SIG-M5 treated with dmso at 0.1 percent for 504 hours (cell line): Measurements from ENCODE around the gene OR2T27.
"Not testable (repeated sequence)": the region's sequence is repeated elsewhere in the genome, so short reads cannot be mapped to it uniquely, and the experiment has no call there.

Experiments
- DNase-seq: peaks from one replicate; lab custom pipeline; 2025; ENCODE audit not compliant: unreplicated experiment; lab: John Stamatoyannopoulos, UW

OR2T27 gene

GRCh38 chr1:248655354-248655753 lies at the start of gene OR2T27:
TSS of gene OR2T27 (minus strand) at chr1:248655528. CDS start at chr1:248650884, 4,644 bp downstream.
- not testable (repeated sequence) for DNase-seq

- no peak for DNase-seq
Observed at GRCh38 chr1:248704606-248705005, 49.3 kb upstream of the OR2T27 start.

DNA sequence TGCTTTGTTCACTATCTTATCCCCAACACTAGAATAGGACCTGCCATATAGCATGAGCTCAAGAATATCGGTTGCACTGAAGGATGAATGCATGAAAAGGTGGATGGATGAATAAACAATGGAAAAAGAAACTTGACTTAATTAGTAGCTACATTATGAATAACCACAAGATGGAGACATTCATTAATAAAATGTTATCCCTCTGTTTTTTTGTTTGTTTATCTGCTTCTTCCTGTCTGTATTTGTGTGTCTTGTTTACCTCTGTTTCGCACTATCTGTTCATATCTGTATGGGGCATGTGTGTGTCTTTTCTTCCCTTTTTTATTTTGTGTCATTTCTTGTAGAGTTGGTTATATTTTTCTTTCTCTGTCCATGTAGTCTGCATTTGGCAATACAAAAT lies 48.3 kb upstream of the OR2T27 start:
- DNase-seq: no peak

DNA sequence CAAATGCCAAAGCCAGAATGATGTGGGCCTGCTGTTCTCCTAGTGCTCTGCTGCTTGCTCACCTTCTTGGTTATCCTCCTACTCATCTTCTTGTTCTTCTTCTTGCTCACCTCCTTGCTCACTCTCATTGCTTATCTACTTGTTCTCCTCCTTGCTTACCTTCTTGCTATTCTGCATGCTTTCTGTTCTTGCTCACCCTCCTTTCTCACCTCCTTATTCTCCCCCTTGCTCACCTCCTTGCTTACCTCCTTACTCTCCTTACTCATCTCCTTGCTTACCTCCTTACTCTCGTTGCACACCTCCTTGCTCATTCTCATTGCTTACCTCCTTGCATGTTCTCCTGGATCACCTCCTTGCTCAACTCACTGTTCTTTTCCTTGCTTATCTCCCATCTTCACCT lies 47.4 kb upstream of the OR2T27 start, which contains the start of gene OR14I1:
Gene OR14I1, minus strand, starts transcription at position 53 of the 400 bp plus-strand sequence.
- no peak for DNase-seq

DNA sequence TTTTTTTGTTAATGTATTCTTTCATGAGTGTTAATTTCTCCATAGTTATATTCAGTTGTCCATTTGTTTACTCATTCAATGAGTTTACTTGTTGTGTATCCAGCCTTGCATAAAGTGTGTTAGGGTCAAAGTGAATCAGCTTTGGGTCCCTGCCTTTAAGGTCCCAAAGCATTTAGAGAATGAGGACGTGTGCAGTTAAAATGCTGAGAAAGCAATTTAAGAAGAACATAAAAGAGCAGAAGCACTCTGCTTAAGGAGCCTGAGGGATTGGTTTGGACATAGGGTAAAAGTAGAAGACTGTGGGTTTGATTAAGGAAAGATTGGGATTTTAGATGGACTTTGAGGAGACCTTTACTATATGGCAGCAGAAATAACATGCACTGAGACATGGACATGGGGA lies 43.8 kb upstream of the OR2T27 start:
- no peak for DNase-seq

DNA sequence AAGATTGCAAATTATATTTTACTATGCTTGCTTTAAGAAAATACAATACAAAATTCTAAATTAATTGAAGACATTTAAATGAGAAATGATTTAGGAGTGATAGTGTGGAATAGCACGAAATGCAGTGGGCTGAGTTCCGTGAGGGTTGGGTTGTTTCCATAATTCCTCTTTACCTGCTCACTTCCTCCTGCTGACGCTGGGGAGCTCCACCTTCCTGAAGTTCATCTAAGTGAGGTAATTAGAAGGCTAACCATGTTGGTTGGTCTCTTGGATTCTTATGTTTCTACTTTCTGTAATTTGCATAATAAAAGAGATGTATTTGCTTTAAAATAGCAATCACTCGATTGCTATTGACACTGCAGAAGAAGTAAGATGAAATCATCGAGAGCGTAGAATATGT lies 42.6 kb upstream of the OR2T27 start:
- DNase-seq: no peak

DNA sequence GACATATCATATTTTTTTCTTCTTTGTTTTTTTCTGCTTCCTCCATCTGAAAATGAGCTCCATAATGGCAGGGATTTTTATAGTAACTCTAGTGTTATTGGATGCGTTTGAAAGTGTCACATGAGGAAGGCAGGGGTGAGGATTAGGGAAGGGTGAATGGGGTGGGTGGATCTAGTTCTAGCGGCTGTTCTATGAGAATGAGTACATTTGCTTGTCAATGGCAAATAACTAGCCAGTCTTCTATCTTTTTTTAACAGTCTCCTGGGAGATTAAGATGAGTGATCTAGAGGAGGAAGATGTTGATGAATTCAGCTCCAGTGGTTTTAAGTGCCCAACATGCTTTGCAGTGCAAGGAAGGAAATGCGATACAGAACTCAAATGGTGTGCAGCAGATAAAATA lies 41.4 kb upstream of the OR2T27 start:
- no peak for DNase-seq

GRCh38 chr1:248696261-248696660 lies 40.9 kb upstream of the OR2T27 start:
- peak; percentile 74 for DNase-seq

DNA sequence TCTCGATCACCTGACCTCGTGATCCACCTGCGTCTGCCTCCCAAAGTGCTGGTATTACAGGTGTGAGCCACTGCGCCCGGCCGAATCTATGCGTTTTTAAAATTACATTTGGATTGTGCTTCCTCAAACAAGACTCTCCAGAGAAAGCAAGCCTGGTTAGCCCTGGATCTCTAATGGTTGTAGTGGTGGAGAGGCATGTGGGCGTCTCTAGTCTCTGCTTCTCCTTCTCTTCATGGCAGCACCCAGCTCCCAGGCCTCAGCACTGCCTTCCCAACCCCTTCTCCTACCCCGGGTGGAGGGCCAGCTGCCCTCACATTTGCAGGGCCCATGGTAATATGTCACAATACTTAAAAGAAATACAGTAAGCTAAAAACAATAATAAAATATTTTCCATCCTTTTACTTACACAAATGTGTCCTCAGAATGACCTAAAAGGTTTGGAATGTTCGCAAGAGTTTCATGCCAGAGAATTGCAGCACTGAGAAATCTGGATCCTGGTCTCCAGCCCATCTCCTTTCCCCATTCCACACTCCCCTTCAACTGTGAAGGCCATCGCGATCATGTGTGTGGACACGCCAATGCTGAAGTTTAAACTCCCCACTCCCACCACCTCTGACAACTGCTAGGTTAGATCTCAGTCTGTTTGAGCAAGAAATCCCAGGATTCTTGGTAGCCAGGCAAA lies 40.3 kb upstream of the OR2T27 start:
- no peak for DNase-seq

DNA sequence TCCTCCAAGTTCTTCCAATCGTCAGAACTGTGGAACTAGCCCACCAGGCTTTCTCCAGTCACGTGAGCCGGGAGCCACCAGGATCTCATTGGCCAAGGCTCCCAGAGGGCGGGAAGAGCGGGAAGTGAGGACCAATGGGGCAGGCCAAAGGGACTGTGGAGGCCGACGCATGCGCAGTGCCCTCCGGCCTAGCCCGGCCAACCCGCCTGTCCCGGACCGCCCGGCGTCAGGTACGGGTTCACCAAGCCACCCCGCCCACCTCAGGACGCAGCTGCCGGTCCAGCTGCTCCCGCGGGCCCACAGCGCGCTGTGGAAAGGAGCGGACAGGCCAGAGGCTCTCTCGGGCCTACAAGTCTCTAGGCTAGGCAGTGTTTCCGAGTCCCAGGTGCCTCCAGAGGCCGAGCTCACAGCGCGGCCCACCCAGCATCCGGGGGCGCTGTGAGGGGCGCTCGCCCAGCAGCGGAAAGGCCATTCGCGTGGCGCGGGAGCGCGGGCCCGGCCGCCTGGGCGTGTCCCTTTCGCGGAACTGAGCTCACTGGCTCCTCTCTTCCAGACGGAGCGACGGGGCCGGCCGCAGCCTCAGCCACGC lies 36.3 kb upstream of the OR2T27 start:
- DNase-seq: no peak

GRCh38 chr1:248688527-248689298 lies 33.4 kb upstream of the OR2T27 start:
- no peak for DNase-seq

DNA sequence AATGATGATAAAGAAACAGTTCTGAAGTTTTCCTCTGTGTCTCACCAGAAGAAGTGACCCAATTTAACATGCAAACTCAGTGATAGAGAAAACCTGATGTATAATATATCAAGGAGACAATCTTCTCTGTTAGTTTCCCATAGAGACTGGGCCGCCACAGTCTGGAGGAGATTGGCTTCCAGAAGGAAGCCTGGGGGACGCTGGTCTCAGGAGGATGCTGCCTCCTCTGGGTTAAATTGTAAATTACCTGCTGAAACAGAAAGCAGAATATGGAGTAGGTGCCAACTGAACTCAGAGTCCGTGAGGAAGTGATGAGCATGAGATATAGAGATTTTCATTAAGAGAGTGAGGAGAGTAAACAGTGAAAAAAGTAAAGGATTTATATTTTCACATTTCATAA lies 31.5 kb upstream of the OR2T27 start:
- DNase-seq: peak; percentile 35

- DNase-seq: no peak
Observed at GRCh38 chr1:248681651-248682050, 26.3 kb upstream of the OR2T27 start.

GRCh38 chr1:248670003-248670402 lies 14.7 kb upstream of the OR2T27 start:
- no peak for DNase-seq

GRCh38 chr1:248663453-248664328 lies 8.4 kb upstream of the OR2T27 start:
- not testable (repeated sequence) for DNase-seq

DNA sequence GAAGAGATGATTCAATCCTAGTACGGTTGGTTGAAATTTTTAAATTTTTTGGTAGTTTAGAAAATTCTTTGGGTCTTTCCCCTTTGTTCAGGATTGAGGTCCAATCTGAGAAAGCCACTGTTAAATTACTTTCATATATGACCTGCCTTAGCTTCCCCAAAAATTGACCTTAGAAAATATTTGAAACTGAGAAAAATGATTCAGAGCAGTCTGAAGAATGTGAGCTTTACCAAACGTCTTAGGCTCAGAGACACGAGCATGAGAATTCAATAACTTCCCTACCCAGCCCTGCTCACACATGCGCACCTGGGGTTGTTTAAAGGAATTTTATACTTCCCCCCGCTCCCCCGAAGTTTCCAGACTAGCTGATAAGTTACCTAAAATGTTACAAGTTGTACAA lies 1.5 kb upstream of the OR2T27 start:
- not testable (repeated sequence) for DNase-seq

DNA sequence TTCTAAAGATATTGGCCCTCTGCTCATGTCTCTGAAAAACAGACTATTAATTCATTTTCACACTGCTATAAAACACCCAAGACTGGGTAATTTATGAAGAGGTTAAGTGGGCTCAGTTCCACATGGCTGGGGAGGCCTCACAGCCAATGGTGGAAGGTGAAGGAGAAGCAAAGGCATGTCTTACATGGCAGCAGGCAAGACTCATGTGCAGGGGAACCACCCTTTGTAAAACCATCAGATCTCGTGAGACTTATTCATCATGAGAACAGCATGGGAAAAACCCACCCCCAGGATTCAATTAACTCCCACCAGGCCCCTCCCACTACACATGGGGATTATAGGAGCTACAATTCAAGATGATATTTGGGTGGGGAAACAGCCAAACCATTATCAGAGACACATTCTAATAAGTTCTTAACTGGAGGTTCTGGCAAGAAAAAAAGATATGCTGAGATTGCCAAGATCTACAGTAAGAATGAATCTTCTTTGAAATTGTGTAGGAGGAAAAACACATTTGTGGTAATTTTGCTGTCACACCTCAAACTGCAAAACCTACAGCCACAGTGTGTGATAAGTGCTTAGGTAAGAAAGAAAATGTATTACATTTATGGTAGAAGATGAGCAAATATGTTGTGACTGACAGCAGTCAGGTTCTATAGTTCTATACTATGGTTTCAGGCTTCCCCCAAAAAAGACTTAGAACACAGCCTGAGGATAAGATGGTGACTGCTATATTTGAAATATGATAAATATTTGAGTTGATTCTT lies 6.4 kb downstream of the OR2T27 start:
- DNase-seq: not testable (repeated sequence)

DNA sequence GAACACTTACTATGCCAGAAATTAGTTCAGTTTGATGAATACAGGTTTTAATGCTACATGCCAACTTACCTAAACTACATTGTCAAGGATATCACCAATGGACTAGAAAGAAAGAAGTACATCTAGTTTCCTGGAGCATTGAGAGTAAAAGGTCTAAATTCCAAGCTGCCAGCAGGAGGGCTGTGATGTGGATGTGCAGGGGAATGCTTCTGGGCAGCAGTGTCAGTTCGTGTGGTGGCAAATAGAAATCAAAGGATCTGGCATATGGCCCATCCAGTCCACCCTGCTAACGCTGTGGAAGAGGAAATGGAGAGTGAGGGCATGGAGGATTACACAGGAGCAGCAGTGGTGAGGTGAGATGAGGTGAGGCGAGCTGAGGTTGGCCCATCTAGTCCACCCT lies 10.2 kb downstream of the OR2T27 start, which contains the start of gene OR2T35:
Gene OR2T35, minus strand, starts transcription at position 101 of the 400 bp plus-strand sequence. CDS start 6,020 bp downstream, outside the sequence.
- not testable (repeated sequence) for DNase-seq

- DNase-seq: not testable (repeated sequence)
Observed at GRCh38 chr1:248642971-248643651, 12.2 kb downstream of the OR2T27 start.
